ENCODE results near the gene SIGLEC10.

DNA sequence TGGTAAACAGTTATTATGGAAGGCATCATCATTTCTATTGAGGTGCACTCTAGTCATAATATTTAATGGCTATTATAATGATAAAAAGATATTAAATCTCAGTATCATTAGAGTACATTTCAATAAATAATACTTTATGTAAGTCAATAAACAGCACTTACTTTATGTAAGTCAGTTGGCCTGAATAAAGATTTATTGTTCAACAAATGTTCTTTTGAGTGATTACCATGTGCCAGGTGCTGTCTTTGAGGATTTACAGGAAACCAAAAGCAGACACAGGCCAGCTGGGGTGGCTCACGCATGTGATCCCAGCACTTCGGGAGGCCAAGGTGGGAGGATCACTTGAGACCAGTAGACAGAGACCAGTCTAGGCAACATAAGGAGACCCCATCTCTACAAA is 40.0 kb downstream of the SIGLEC10 start:
- TF ChIP-seq RFX5 (IDR thresholded peaks at IDR 0.05; ENCODE audit: low read depth, low read length): no peak
- TF ChIP-seq, protein P1, sequence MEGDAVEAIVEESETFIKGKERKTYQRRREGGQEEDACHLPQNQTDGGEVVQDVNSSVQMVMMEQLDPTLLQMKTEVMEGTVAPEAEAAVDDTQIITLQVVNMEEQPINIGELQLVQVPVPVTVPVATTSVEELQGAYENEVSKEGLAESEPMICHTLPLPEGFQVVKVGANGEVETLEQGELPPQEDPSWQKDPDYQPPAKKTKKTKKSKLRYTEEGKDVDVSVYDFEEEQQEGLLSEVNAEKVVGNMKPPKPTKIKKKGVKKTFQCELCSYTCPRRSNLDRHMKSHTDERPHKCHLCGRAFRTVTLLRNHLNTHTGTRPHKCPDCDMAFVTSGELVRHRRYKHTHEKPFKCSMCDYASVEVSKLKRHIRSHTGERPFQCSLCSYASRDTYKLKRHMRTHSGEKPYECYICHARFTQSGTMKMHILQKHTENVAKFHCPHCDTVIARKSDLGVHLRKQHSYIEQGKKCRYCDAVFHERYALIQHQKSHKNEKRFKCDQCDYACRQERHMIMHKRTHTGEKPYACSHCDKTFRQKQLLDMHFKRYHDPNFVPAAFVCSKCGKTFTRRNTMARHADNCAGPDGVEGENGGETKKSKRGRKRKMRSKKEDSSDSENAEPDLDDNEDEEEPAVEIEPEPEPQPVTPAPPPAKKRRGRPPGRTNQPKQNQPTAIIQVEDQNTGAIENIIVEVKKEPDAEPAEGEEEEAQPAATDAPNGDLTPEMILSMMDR (conservative IDR thresholded peaks at IDR 0.05; ENCODE audit: low read depth, low read length): no peak
- no peak for TF ChIP-seq NFE2L2 (IDR thresholded peaks at IDR 0.05; ENCODE audit: low read depth, low read length)
- TF ChIP-seq SMC3 (IDR thresholded peaks at IDR 0.05; ENCODE audit: low read depth, low read length): no peak
- no peak for TF ChIP-seq FOS (IDR thresholded peaks at IDR 0.05; ENCODE audit: low read depth, low read length)
- no peak for TF ChIP-seq BHLHE40 (IDR thresholded peaks at IDR 0.05; ENCODE audit: low read depth, low read length)
- TF ChIP-seq, protein P2, sequence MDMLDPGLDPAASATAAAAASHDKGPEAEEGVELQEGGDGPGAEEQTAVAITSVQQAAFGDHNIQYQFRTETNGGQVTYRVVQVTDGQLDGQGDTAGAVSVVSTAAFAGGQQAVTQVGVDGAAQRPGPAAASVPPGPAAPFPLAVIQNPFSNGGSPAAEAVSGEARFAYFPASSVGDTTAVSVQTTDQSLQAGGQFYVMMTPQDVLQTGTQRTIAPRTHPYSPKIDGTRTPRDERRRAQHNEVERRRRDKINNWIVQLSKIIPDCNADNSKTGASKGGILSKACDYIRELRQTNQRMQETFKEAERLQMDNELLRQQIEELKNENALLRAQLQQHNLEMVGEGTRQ (IDR thresholded peaks at IDR 0.05; ENCODE audit: low read depth, low read length): no peak
- no peak for TF ChIP-seq RAD21 (IDR thresholded peaks at IDR 0.05; ENCODE audit: low read length)
- TF ChIP-seq MAFK (IDR thresholded peaks at IDR 0.05; ENCODE audit: low read depth, low read length): no peak
- TF ChIP-seq POLR2A (IDR thresholded peaks at IDR 0.05; ENCODE audit: low read depth, low read length): no peak
- TF ChIP-seq ELK1 (IDR thresholded peaks at IDR 0.05; ENCODE audit: borderline replicate concordance, low read depth, low read length): no peak

All from IMR-90 (cell line).